Muscle of leg (tissue), 11 donors: ENCODE measurements around the gene CAPN8. TPM values are rescaled to one million over a fixed set of nuclear protein-coding genes. Genes with fewer than 3 reads are reported as not detected.

Source experiments
- DNase-seq: peaks from one replicate; pipeline ENCODE4 v3.0.0; 2013
- H3K27ac ChIP-seq: one replicate; pipeline ENCODE4 v1.5.1; 2013; ENCODE audit warnings: mild to moderate bottlenecking, low read length, control low read depth
- H3K27me3 ChIP-seq: one replicate; pipeline ENCODE4 v1.6.1; 2013; ENCODE audit warnings: low read length; ENCODE audit not compliant: control insufficient read depth, insufficient read depth
- H3K36me3 ChIP-seq: one replicate; pipeline ENCODE4 v1.6.1; 2013; ENCODE audit warnings: low read length; ENCODE audit not compliant: control insufficient read depth, insufficient read depth
- H3K4me1 ChIP-seq: one replicate; pipeline ENCODE4 v1.6.1; 2013; ENCODE audit warnings: low read length; ENCODE audit not compliant: control insufficient read depth, insufficient read depth
- H3K4me3 ChIP-seq: one replicate; pipeline ENCODE4 v1.5.1; 2013; ENCODE audit warnings: low read length, control low read depth
- H3K9me3 ChIP-seq: replicated peaks from 2 replicates; pipeline ENCODE4 v1.6.1; 2013; ENCODE audit warnings: low read depth, low read length; ENCODE audit not compliant: control insufficient read depth
- WGBS: methylation state at CpG from one replicate; pipeline ENCODE4 v1.1.5; 2013; ENCODE audit warnings: missing lambda C conversion rate; ENCODE audit not compliant: insufficient coverage; 5-methylcytosine and 5-hydroxymethylcytosine counted together
- polyA plus RNA-seq, 8 donors: library from polyadenylated mRNA; unstranded; fragments of 120-200 nt; gene quantifications; one replicate each; pipeline versions ENCODE4 v1.2.1 to v1.2.3, GENCODE V29; 2013; ENCODE audit warnings: inconsistent platforms in 1 of 8, low replicate concordance in 1 of 8; ENCODE audit not compliant: insufficient read length in 8 of 8, insufficient read depth in 1 of 8
- total RNA-seq: library from RNA; stranded (reverse); fragments of 120-200 nt; gene quantifications from one replicate; pipeline ENCODE4 v1.2.4, GENCODE V29; 2013

Gene CAPN8
- total and polyA plus RNA-seq, 9 donors = 0.34 to 0.84 (median 0.53) TPM; not detected in 1

DNA sequence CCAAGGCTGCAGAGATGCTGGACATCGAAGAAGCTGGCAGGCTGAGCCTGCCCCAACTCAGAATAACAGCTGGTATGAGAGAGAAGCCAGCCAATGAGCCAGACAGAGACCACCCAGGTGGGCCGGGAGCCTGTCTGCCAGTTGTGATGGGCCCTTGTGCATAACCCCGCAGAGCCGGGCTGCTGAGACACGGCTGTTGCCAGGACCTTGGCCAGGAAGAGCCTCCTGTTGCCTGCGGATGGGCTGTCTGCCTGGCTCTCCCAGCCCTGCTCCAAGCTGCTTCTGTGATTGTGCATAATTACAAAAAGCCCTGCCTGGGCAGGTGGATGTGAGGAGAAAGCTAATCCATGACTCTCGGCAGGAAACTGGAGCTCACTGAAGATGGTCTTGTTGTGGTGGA, 126.5 kb downstream of the CAPN8 start:
- peaks cover 52% of the 10 kb centered on the region for H3K27me3 ChIP-seq
- no peaks in the 10 kb centered on the region for H3K9me3 ChIP-seq
- H3K4me3 ChIP-seq = no peak overlapping the region
- no peaks in the 10 kb centered on the region for H3K36me3 ChIP-seq
- WGBS = 51% methylated on average over 6 of the region's 7 CpGs
- DNase-seq = peak; percentile 26
- peaks cover 10% of the 10 kb centered on the region for H3K4me1 ChIP-seq
- H3K27ac ChIP-seq = no peak overlapping the region

DNA sequence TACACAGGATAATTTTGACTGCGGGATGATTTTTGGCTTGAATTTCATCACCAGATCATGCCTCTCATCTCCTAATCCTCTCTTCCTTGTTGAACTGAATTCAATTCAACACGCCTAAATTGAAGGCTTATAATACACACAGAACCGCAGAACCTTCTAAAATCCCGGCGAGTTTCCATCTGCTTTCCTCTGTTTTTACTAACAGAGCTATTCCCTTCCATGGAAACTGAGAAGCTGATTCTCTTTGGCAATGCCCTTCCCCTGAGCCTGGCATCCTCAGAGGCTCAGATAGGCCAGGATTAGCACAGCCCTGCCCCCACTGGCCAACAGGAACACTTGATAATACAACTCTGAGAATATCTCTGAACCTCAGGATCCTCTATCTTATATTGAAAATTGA, 130.2 kb downstream of the CAPN8 start:
- H3K36me3 ChIP-seq = no peaks in the 10 kb centered on the region
- H3K27me3 ChIP-seq = peaks cover 46% of the 10 kb centered on the region
- no peak overlapping the region for H3K27ac ChIP-seq
- no peak overlapping the region for H3K4me3 ChIP-seq
- WGBS = 52% methylated on average over 5 of the region's 5 CpGs
- DNase-seq = peak; percentile 69
- no peaks in the 10 kb centered on the region for H3K9me3 ChIP-seq
- peaks cover 10% of the 10 kb centered on the region for H3K4me1 ChIP-seq

DNA sequence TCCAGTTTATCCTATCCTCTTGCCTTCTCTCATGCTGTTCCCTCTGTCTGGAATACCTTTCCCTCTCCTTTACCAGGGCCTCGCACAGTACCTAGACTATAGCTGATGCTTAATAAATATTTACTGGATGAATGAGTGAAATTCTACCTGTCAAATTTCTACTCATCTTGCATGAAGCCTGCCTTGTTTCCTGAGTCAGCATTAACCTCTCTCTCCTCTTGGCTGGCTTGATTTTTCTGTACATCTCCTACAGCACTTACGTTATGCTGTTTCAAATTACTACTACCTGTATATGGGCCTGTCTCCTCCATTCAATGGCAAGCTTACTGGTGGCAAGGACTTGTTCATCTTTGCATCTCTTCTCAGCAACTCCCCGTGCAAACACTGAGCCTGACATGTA, 130.8 kb downstream of the CAPN8 start:
- Histone ChIP-seq H3K36me3 (no peaks in the 10 kb centered on the region), H3K4me3 (no peak overlapping the region), H3K27ac (no peak overlapping the region), H3K27me3 (peaks cover 39% of the 10 kb centered on the region), H3K9me3 (no peaks in the 10 kb centered on the region), H3K4me1 (peaks cover 10% of the 10 kb centered on the region)
- no peak for DNase-seq
- WGBS = 36% methylated on average over 1 of the region's 3 CpGs

DNA sequence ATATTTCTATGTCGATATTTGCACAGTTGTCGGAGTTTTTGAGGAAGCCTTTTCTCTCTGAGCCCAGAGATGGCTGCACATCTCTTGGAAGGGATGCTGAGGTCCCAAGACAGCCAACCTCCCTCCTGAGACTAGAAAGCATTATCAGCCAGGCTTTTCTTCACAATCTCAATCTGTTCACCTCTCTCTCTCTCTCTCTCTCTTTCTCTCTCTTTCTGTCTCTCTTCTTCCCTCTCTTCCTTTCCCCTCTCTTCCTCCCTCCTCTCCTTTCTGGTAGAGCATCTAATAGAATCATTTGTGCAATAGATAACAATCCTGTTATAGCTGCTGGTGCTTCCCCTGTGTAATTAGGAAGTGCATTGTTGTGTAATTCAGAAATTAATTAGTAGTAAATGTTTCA, 131.8 kb downstream of the CAPN8 start:
- DNase-seq = no peak
- Histone ChIP-seq H3K4me1 (peaks cover 7% of the 10 kb centered on the region), H3K9me3 (no peaks in the 10 kb centered on the region), H3K27ac (no peak overlapping the region), H3K27me3 (peaks cover 38% of the 10 kb centered on the region), H3K4me3 (no peak overlapping the region), H3K36me3 (no peaks in the 10 kb centered on the region)
- WGBS = no CpG with 5 or more reads among the region's 2 CpGs

- Histone ChIP-seq H3K27ac (no peak overlapping the region), H3K27me3 (peaks cover 27% of the 10 kb centered on the region), H3K9me3 (peaks cover 3% of the 10 kb centered on the region), H3K4me3 (no peak overlapping the region), H3K36me3 (no peaks in the 10 kb centered on the region), H3K4me1 (peaks cover 7% of the 10 kb centered on the region)
- 17% methylated on average over 6 of the region's 11 CpGs for WGBS
- DNase-seq = peak; percentile 51
Measured at GRCh38 chr1:223531742-223532341, 133.7 kb downstream of the CAPN8 start.

GRCh38 chr1:223525957-223526356, 139.5 kb downstream of the CAPN8 start:
- 88% methylated on average over 2 of the region's 3 CpGs for WGBS
- Histone ChIP-seq H3K27me3 (peaks cover 23% of the 10 kb centered on the region), H3K4me1 (no peaks in the 10 kb centered on the region), H3K4me3 (no peak overlapping the region), H3K27ac (no peak overlapping the region), H3K9me3 (peaks cover 3% of the 10 kb centered on the region), H3K36me3 (no peaks in the 10 kb centered on the region)
- DNase-seq = no peak

- WGBS = 90% methylated on average over 2 of the region's 3 CpGs
- DNase-seq = no peak
- no peaks in the 10 kb centered on the region for H3K4me1 ChIP-seq
Measured at GRCh38 chr1:223525546-223525945, 140.0 kb downstream of the CAPN8 start.

GRCh38 chr1:223524930-223525451, 140.5 kb downstream of the CAPN8 start:
- no peak overlapping the region for H3K27ac ChIP-seq
- peaks cover 3% of the 10 kb centered on the region for H3K9me3 ChIP-seq
- no peaks in the 10 kb centered on the region for H3K36me3 ChIP-seq
- H3K27me3 ChIP-seq = peaks cover 23% of the 10 kb centered on the region
- 93% methylated on average over 2 of the region's 4 CpGs for WGBS
- no peak overlapping the region for H3K4me3 ChIP-seq
- H3K4me1 ChIP-seq = no peaks in the 10 kb centered on the region
- DNase-seq = no peak

More at GRCh38 chr1:223525546-223525945, 140.0 kb downstream of the CAPN8 start:
- H3K9me3 ChIP-seq = peaks cover 3% of the 10 kb centered on the region
- no peak overlapping the region for H3K4me3 ChIP-seq
- H3K27me3 ChIP-seq = peaks cover 23% of the 10 kb centered on the region
- no peak overlapping the region for H3K27ac ChIP-seq
- no peaks in the 10 kb centered on the region for H3K36me3 ChIP-seq

DNA sequence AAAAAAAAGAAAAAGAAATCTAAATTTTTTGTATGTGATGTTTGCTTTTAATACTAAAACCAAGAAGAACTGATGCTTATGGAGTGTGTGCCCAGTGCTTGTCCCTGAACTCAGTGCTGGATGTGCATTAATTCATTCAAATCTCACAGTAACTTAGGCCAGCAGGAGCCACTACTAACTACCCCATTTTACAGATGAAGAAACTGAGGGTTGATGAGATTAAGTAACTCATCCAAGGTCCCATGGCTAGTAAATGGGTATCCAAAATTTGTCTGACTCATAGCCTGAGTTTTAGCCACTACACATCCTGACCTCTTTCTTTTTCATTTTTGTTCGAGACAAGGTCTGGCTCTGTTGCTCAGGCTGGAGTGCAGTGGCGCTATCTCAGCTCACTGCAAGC, 144.4 kb downstream of the CAPN8 start:
- no peaks in the 10 kb centered on the region for H3K36me3 ChIP-seq
- H3K9me3 ChIP-seq = no peaks in the 10 kb centered on the region
- WGBS = 100% methylated on average over 1 of the region's 2 CpGs
- no peak overlapping the region for H3K27ac ChIP-seq
- H3K4me3 ChIP-seq = no peak overlapping the region
- peaks cover 15% of the 10 kb centered on the region for H3K27me3 ChIP-seq
- no peak for DNase-seq
- no peaks in the 10 kb centered on the region for H3K4me1 ChIP-seq

DNA sequence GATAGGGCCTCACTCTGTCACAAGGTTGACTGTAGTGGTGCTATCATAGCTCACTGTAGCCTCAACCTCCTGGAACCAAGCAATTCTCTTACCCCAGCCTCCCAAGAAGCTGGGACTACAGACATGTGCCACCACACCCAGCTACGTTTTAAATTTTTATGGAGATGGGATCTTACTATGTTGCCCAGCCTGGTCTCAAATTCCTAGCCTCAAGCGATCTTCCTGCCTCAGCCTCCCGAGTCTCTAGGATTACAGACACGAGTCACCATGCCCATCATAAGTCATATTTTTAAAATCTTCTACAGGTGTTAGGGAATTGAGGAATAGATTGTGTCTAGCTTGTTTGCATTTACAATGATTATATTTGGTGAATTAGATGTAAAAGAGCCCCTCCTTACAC, 145.3 kb downstream of the CAPN8 start:
- Histone ChIP-seq H3K4me1 (no peaks in the 10 kb centered on the region), H3K36me3 (no peaks in the 10 kb centered on the region), H3K4me3 (no peak overlapping the region), H3K9me3 (no peaks in the 10 kb centered on the region), H3K27me3 (peaks cover 8% of the 10 kb centered on the region), H3K27ac (no peak overlapping the region)
- DNase-seq = no peak
- WGBS = 100% methylated on average over 1 of the region's 4 CpGs

GRCh38 chr1:223519116-223519515, 146.4 kb downstream of the CAPN8 start:
- Histone ChIP-seq H3K4me3 (no peak overlapping the region), H3K4me1 (no peaks in the 10 kb centered on the region), H3K9me3 (no peaks in the 10 kb centered on the region), H3K27ac (no peak overlapping the region), H3K36me3 (no peaks in the 10 kb centered on the region), H3K27me3 (peaks cover 11% of the 10 kb centered on the region)
- no peak for DNase-seq
- WGBS = no CpG with 5 or more reads among the region's 2 CpGs
